LNCAP (cell line): ENCODE measurements around the gene ANKRA2.

Source experiments
- CTCF ChIP-seq: fragments of 450-650 bp; IDR thresholded peaks from 2 replicates; pipeline ENCODE4 v1.5.1; 2017; ENCODE audit warnings: mild to moderate bottlenecking

ANKRA2 gene

GRCh38 chr5:73515232-73515631 is 50.2 kb downstream of the ANKRA2 start:
- no peak for TF ChIP-seq CTCF

- TF ChIP-seq CTCF: no peak
These were observed 51.0 kb downstream of the ANKRA2 start for GRCh38 chr5:73514418-73514817.

GRCh38 chr5:73513996-73514395 is 51.4 kb downstream of the ANKRA2 start:
- TF ChIP-seq CTCF: no peak

- TF ChIP-seq CTCF: no peak
These were observed 58.4 kb downstream of the ANKRA2 start for GRCh38 chr5:73507062-73507461.

- no peak for TF ChIP-seq CTCF
These were observed 58.9 kb downstream of the ANKRA2 start for GRCh38 chr5:73506459-73506955.
